Esophagus squamous epithelium (tissue), 4 donors: ENCODE results near the gene CLDN15.

ENCODE experiments used
- CTCF ChIP-seq, 6 experiments: fragments of 450-650 bp in 4 of 6; fragments of 200-600 bp in 2 of 6; sonication (generic) in 2 of 6; IDR thresholded peaks; one replicate each; pipeline ENCODE4 v1.5.1; 2016 to 2019; ENCODE audit warnings: antibody characterized with exemption in 6 of 6, mild to moderate bottlenecking in 4 of 6, moderate library complexity in 4 of 6
- POLR2A ChIP-seq, 4 donors: fragments of 450-650 bp; IDR thresholded peaks; one replicate each; pipeline ENCODE4 v1.6.1; 2017; ENCODE audit warnings: antibody characterized with exemption in 4 of 4, mild to moderate bottlenecking in 4 of 4, moderate library complexity in 3 of 4

GRCh38 chr7:101241443-101242349 is 4.1 kb upstream of the CLDN15 start:
- TF ChIP-seq CTCF (IDR thresholded peaks at IDR 0.05) (no peak), POLR2A (IDR thresholded peaks at IDR 0.05) (no peak)
